H9 (cell line): ENCODE data around the gene DMXL2. TPM values are rescaled to one million over a fixed set of nuclear protein-coding genes. Genes with fewer than 3 reads are reported as not detected.
"Not testable (repeated sequence)": the region's sequence is repeated elsewhere in the genome, so short reads cannot be mapped to it uniquely, and the experiment has no call there.

Source experiments
- DNase-seq: peaks from one replicate; pipeline ENCODE4 v3.0.0-alpha.2; 2017
- H2AFZ ChIP-seq: one replicate; pipeline ENCODE4 v1.6.1; 2013; ENCODE audit warnings: mild to moderate bottlenecking, low read length, control low read depth, moderate library complexity
- H2AK5ac ChIP-seq: 2 replicates; pipeline ENCODE4 v1.6.1; 2013; ENCODE audit warnings: low read length, control low read depth, mixed read lengths; ENCODE audit not compliant: insufficient read length
- H2BK120ac ChIP-seq: one replicate; pipeline ENCODE4 v1.6.1; 2013; ENCODE audit warnings: low read depth, mild to moderate bottlenecking, low read length, control low read depth, inconsistent platforms; ENCODE audit not compliant: poor library complexity, severe bottlenecking
- H2BK12ac ChIP-seq: 2 replicates; pipeline ENCODE4 v1.6.1; 2013; ENCODE audit warnings: low read length, control low read depth, mixed read lengths, low read depth; ENCODE audit not compliant: insufficient read length
- H2BK15ac ChIP-seq: 2 replicates; pipeline ENCODE4 v1.6.1; 2013; ENCODE audit warnings: low read depth, low read length, control low read depth
- H2BK20ac ChIP-seq: one replicate; pipeline ENCODE4 v1.6.1; 2013; ENCODE audit warnings: low read depth, mild to moderate bottlenecking, low read length, control low read depth, inconsistent platforms; ENCODE audit not compliant: poor library complexity, severe bottlenecking
- H2BK5ac ChIP-seq: 2 replicates; pipeline ENCODE4 v1.6.1; 2013; ENCODE audit warnings: low read length, control low read depth, mixed read lengths; ENCODE audit not compliant: insufficient read length
- H3K14ac ChIP-seq: 2 replicates; pipeline ENCODE4 v1.6.1; 2013; ENCODE audit warnings: low read length, control low read depth; ENCODE audit not compliant: insufficient read depth
- H3K18ac ChIP-seq: 2 replicates; pipeline ENCODE4 v1.6.1; 2013; ENCODE audit warnings: low read depth, mild to moderate bottlenecking, mixed read lengths, low read length, control low read depth; ENCODE audit not compliant: insufficient read length
- H3K23ac ChIP-seq: 2 replicates; pipeline ENCODE4 v1.6.1; 2013; ENCODE audit warnings: low read length, control low read depth, mixed read lengths, low read depth; ENCODE audit not compliant: insufficient read length
- H3K23me2 ChIP-seq: 2 replicates; pipeline ENCODE4 v1.6.1; 2013; ENCODE audit warnings: low read depth, mild to moderate bottlenecking, mixed read lengths, low read length, control low read depth; ENCODE audit not compliant: insufficient read length, poor library complexity, severe bottlenecking
- H3K27ac ChIP-seq: 2 replicates; pipeline ENCODE4 v1.5.1; 2013; ENCODE audit warnings: low read length, control low read depth, mixed read lengths, low read depth; ENCODE audit not compliant: insufficient read length
- H3K27me3 ChIP-seq: 2 replicates; pipeline ENCODE4 v1.6.1; 2013; ENCODE audit warnings: low read length, control low read depth, inconsistent platforms; ENCODE audit not compliant: insufficient read depth
- H3K4ac ChIP-seq: 2 replicates; pipeline ENCODE4 v1.6.1; 2013; ENCODE audit warnings: low read depth, mild to moderate bottlenecking, control low read depth, inconsistent platforms, low read length, moderate library complexity
- H3K4me1 ChIP-seq: 2 replicates; pipeline ENCODE4 v1.6.1; 2013; ENCODE audit warnings: low read length, control low read depth, inconsistent platforms; ENCODE audit not compliant: insufficient read depth
- H3K4me2 ChIP-seq: 2 replicates; pipeline ENCODE4 v1.6.1; 2013; ENCODE audit warnings: low read length, control low read depth, mixed read lengths; ENCODE audit not compliant: insufficient read length, insufficient read depth
- H3K56ac ChIP-seq: 2 replicates; pipeline ENCODE4 v1.6.1; 2013; ENCODE audit warnings: low read depth, mild to moderate bottlenecking, mixed read lengths, low read length, control low read depth; ENCODE audit not compliant: insufficient read length
- H3K79me1 ChIP-seq: 2 replicates; pipeline ENCODE4 v1.6.1; 2013; ENCODE audit warnings: low read depth, mild to moderate bottlenecking, moderate library complexity, low read length, control low read depth, inconsistent platforms; ENCODE audit not compliant: insufficient read depth, poor library complexity, severe bottlenecking
- H3K79me2 ChIP-seq: 2 replicates; pipeline ENCODE4 v1.6.1; 2013; ENCODE audit warnings: low read length, control low read depth, inconsistent platforms; ENCODE audit not compliant: insufficient read depth
- H3K9ac ChIP-seq: 2 replicates; pipeline ENCODE4 v1.6.1; 2013; ENCODE audit warnings: low read length, control low read depth, mixed read lengths; ENCODE audit not compliant: insufficient read length; ENCODE audit errors: extremely low read depth
- H3K9me3 ChIP-seq: one replicate; pipeline ENCODE4 v1.6.1; 2013; ENCODE audit warnings: low read depth, low read length, inconsistent platforms; ENCODE audit not compliant: control insufficient read depth
- H3T11ph ChIP-seq: one replicate; pipeline ENCODE4 v1.6.1; 2013; ENCODE audit warnings: mild to moderate bottlenecking, low read length, control low read depth, inconsistent platforms
- H4K20me1 ChIP-seq: one replicate; pipeline ENCODE4 v1.6.1; 2013; ENCODE audit not compliant: control insufficient read depth, insufficient read length, insufficient read depth
- H4K5ac ChIP-seq: 2 replicates; pipeline ENCODE4 v1.6.1; 2013; ENCODE audit warnings: low read depth, mild to moderate bottlenecking, mixed read lengths, low read length, control low read depth; ENCODE audit not compliant: insufficient read length
- H4K8ac ChIP-seq: replicated peaks from 2 replicates; pipeline ENCODE4 v1.6.1; 2013; ENCODE audit warnings: low read length, control low read depth, mixed read lengths, low read depth; ENCODE audit not compliant: insufficient read length
- H4K91ac ChIP-seq: 2 replicates; pipeline ENCODE4 v1.6.1; 2013; ENCODE audit warnings: low read depth, mild to moderate bottlenecking, moderate library complexity, mixed read lengths, low read length, control low read depth; ENCODE audit not compliant: insufficient read length
- H3K27ac Mint-ChIP-seq, 3 experiments: 2 replicates in 2 of 3; 3 replicates in 1 of 3; pipeline ENCODE4 v1.8.0; 2020 to 2021; ENCODE audit warnings: mixed read lengths in 3 of 3, mild to moderate bottlenecking in 1 of 3, moderate library complexity in 1 of 3
- H3K27me3 Mint-ChIP-seq: 2 replicates; pipeline ENCODE4 v1.8.0; 2021; ENCODE audit warnings: low read depth, mild to moderate bottlenecking, moderate library complexity, mixed read lengths
- H3K36me3 Mint-ChIP-seq, 3 experiments: 2 replicates in 2 of 3; 3 replicates in 1 of 3; pipeline ENCODE4 v1.8.0; 2020 to 2021; ENCODE audit warnings: low read depth in 3 of 3, mixed read lengths in 3 of 3; ENCODE audit not compliant: insufficient read depth in 1 of 3
- H3K4me1 Mint-ChIP-seq, 2 experiments: 2 replicates each; pipeline ENCODE4 v1.8.0; 2020; ENCODE audit warnings: mixed read lengths in 2 of 2
- H3K4me3 Mint-ChIP-seq, 2 experiments: 2 replicates in 1 of 2; 3 replicates in 1 of 2; pipeline ENCODE4 v1.8.0; 2020 to 2021; ENCODE audit warnings: mild to moderate bottlenecking in 2 of 2, mixed read lengths in 2 of 2, moderate library complexity in 1 of 2
- H3K9me3 Mint-ChIP-seq, 2 experiments: 2 replicates in 1 of 2; 3 replicates in 1 of 2; pipeline ENCODE4 v1.8.0; 2020; ENCODE audit warnings: mild to moderate bottlenecking in 2 of 2, mixed read lengths in 2 of 2, moderate library complexity in 1 of 2
- WGBS: extraction: QIAGEN DNeasy Blood & Tissue Kit; methylation state at CpG from one replicate; pipeline ENCODE4 v1.1.7; 2013; ENCODE audit warnings: missing lambda C conversion rate, low lambda C conversion rate, mixed read lengths; ENCODE audit not compliant: insufficient read length; ENCODE audit errors: extremely low coverage; 5-methylcytosine and 5-hydroxymethylcytosine counted together
- total RNA-seq: library from RNA; stranded (reverse); gene quantifications from 2 replicates; pipeline ENCODE4 v1.2.1, GENCODE V29; 2021
- TF ChIP-seq, protein P1 (sequence below): fragments of 200-600 bp; sonication (generic); conservative IDR thresholded peaks from 3 replicates; pipeline ENCODE4 v1.8.0; 2021; ENCODE audit warnings: antibody characterized with exemption, mild to moderate bottlenecking

Gene DMXL2
- total RNA-seq, 1 experiment from 2014 or later, result 13.9 TPM

- H3K79me2 ChIP-seq, result no peaks in the 10 kb centered on the region
- H3K9me3 ChIP-seq, result no peaks in the 10 kb centered on the region
- H2AK5ac ChIP-seq, result no peak overlapping the region
- no CpG with 5 or more reads among the region's 3 CpGs for WGBS
- H3T11ph ChIP-seq, result no peak overlapping the region
- no peak overlapping the region for H3K14ac ChIP-seq
- H4K20me1 ChIP-seq, result no peaks in the 10 kb centered on the region
- H2BK15ac ChIP-seq, result no peak overlapping the region
- H3K79me1 ChIP-seq, result no peaks in the 10 kb centered on the region
- H4K91ac ChIP-seq, result no peak overlapping the region
- H3K23me2 ChIP-seq, result no peaks in the 10 kb centered on the region
- H3K27ac Mint-ChIP-seq, result no peak overlapping the region
- H4K8ac ChIP-seq, result no peak overlapping the region
- no peak overlapping the region for H3K56ac ChIP-seq
- no peak overlapping the region for H3K18ac ChIP-seq
- H2BK12ac ChIP-seq, result no peak overlapping the region
- H3K4me1 Mint-ChIP-seq, result peaks cover 6 to 10% of the 10 kb centered on the region in 2 experiments
- H3K27me3 Mint-ChIP-seq, result no peaks in the 10 kb centered on the region; the same call in 1 of the 2 replicates
- DNase-seq, result no peak
- H3K4me3 Mint-ChIP-seq, result no peak overlapping the region
- no peak overlapping the region for H2BK120ac ChIP-seq
- TF ChIP-seq, protein P1, sequence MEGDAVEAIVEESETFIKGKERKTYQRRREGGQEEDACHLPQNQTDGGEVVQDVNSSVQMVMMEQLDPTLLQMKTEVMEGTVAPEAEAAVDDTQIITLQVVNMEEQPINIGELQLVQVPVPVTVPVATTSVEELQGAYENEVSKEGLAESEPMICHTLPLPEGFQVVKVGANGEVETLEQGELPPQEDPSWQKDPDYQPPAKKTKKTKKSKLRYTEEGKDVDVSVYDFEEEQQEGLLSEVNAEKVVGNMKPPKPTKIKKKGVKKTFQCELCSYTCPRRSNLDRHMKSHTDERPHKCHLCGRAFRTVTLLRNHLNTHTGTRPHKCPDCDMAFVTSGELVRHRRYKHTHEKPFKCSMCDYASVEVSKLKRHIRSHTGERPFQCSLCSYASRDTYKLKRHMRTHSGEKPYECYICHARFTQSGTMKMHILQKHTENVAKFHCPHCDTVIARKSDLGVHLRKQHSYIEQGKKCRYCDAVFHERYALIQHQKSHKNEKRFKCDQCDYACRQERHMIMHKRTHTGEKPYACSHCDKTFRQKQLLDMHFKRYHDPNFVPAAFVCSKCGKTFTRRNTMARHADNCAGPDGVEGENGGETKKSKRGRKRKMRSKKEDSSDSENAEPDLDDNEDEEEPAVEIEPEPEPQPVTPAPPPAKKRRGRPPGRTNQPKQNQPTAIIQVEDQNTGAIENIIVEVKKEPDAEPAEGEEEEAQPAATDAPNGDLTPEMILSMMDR, result no peak
- no peak overlapping the region for H3K9ac ChIP-seq
- no peaks in the 10 kb centered on the region for H3K4me1 ChIP-seq
- H3K27me3 ChIP-seq, result no peaks in the 10 kb centered on the region
- no peak overlapping the region for H4K5ac ChIP-seq
- H3K27ac ChIP-seq, result no peak overlapping the region
- no peaks in the 10 kb centered on the region for H3K9me3 Mint-ChIP-seq
- no peaks in the 10 kb centered on the region for H3K36me3 Mint-ChIP-seq
- H3K23ac ChIP-seq, result no peak overlapping the region
- H2AFZ ChIP-seq, result no peak overlapping the region
- H2BK20ac ChIP-seq, result no peak overlapping the region
- H3K4ac ChIP-seq, result no peak overlapping the region
- H3K4me2 ChIP-seq, result no peak overlapping the region
- H2BK5ac ChIP-seq, result no peak overlapping the region
Observed at GRCh38 chr15:51658664-51659063, 36.1 kb upstream of the DMXL2 start.

GRCh38 chr15:51655401-51656057 lies 33.0 kb upstream of the DMXL2 start:
- not testable (repeated sequence) for H2BK12ac ChIP-seq, H3K4ac ChIP-seq, H3K56ac ChIP-seq, H2BK20ac ChIP-seq, H3K79me1 ChIP-seq, H4K8ac ChIP-seq, H3K27me3 ChIP-seq, H3K9me3 ChIP-seq, H3K4me1 ChIP-seq, H3K23ac ChIP-seq, DNase-seq, H2AK5ac ChIP-seq, H4K5ac ChIP-seq, H2BK120ac ChIP-seq, H3K14ac ChIP-seq, H3K27ac ChIP-seq, H3K9me3 Mint-ChIP-seq, H4K20me1 ChIP-seq, H3K9ac ChIP-seq, H3K36me3 Mint-ChIP-seq, H3K27me3 Mint-ChIP-seq, H2AFZ ChIP-seq, H3K4me2 ChIP-seq, H3T11ph ChIP-seq, H2BK5ac ChIP-seq, H3K18ac ChIP-seq, H3K79me2 ChIP-seq, H3K23me2 ChIP-seq, H3K4me3 Mint-ChIP-seq, H2BK15ac ChIP-seq, H4K91ac ChIP-seq
- WGBS, result no CpG with 5 or more reads among the region's 24 CpGs
- peaks cover 6 to 10% of the 10 kb centered on the region in 2 experiments for H3K4me1 Mint-ChIP-seq
- H3K27ac Mint-ChIP-seq, result peak overlapping the region in 2 of 3 experiments; percentile 27 to 58; a peak in 3 of 7 replicates
